Measurements from ENCODE around the gene PRKCA. TPM values are rescaled to one million over a fixed set of nuclear protein-coding genes. Genes with fewer than 3 reads are reported as not detected.

The PRKCA gene
- total RNA-seq, 1 donor from 2014 or later, result 2.2 TPM

- ATAC-seq (ENCODE audit: low read depth) (no peak), DNase-seq (no peak)
- Mint-ChIP-seq H3K36me3 (ENCODE audit: low read depth) (no peaks in the 10 kb centered on the region), H3K4me3 (no peak overlapping the region), H3K27me3 (peaks cover 2% of the 10 kb centered on the region), H3K27ac (no peak overlapping the region), H3K9me3 (no peaks in the 10 kb centered on the region), H3K4me1 (no peaks in the 10 kb centered on the region)
- intact Hi-C loops (cut with micrococcal nuclease), result no loop called here
- CTCF ChIA-PET, result no interaction called here
- POLR2A ChIA-PET, result no interaction called here
- TF ChIP-seq, protein P1, sequence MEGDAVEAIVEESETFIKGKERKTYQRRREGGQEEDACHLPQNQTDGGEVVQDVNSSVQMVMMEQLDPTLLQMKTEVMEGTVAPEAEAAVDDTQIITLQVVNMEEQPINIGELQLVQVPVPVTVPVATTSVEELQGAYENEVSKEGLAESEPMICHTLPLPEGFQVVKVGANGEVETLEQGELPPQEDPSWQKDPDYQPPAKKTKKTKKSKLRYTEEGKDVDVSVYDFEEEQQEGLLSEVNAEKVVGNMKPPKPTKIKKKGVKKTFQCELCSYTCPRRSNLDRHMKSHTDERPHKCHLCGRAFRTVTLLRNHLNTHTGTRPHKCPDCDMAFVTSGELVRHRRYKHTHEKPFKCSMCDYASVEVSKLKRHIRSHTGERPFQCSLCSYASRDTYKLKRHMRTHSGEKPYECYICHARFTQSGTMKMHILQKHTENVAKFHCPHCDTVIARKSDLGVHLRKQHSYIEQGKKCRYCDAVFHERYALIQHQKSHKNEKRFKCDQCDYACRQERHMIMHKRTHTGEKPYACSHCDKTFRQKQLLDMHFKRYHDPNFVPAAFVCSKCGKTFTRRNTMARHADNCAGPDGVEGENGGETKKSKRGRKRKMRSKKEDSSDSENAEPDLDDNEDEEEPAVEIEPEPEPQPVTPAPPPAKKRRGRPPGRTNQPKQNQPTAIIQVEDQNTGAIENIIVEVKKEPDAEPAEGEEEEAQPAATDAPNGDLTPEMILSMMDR (IDR thresholded peaks at IDR 0.05), result no peak
Measured at GRCh38 chr17:66629762-66630161, 327.3 kb downstream of the PRKCA start.

GRCh38 chr17:66630379-66630778 lies 328.0 kb downstream of the PRKCA start:
- CTCF ChIA-PET, result interaction anchor here (0.9 kb wide), 1 partner anchor 64 kb away, joined by 3 read pairs; no protein-coding TSS in a partner anchor

GRCh38 chr17:66630828-66631472 lies 328.5 kb downstream of the PRKCA start:
- no peaks in the 10 kb centered on the region for H3K4me1 Mint-ChIP-seq
- no peak overlapping the region for H3K4me3 Mint-ChIP-seq
- H3K27ac Mint-ChIP-seq, result no peak overlapping the region
- no peaks in the 10 kb centered on the region for H3K9me3 Mint-ChIP-seq
- TF ChIP-seq, protein P1 (IDR thresholded peaks at IDR 0.05), result no peak
- ChIA-PET POLR2A (no interaction called here), CTCF (interaction anchor here (0.9 kb wide), 1 partner anchor 64 kb away, joined by 3 read pairs; no protein-coding TSS in a partner anchor)
- peaks cover 2% of the 10 kb centered on the region for H3K27me3 Mint-ChIP-seq
- H3K36me3 Mint-ChIP-seq (ENCODE audit: low read depth), result no peaks in the 10 kb centered on the region
- intact Hi-C loops (cut with micrococcal nuclease), result no loop called here
- ATAC-seq (ENCODE audit: low read depth) (no peak), DNase-seq (no peak)

More at GRCh38 chr17:66630379-66630778, 328.0 kb downstream of the PRKCA start:
- peaks cover 2% of the 10 kb centered on the region for H3K27me3 Mint-ChIP-seq
- no peaks in the 10 kb centered on the region for H3K4me1 Mint-ChIP-seq
- intact Hi-C loops (cut with micrococcal nuclease), result no loop called here
- no peak overlapping the region for H3K27ac Mint-ChIP-seq
- H3K9me3 Mint-ChIP-seq, result no peaks in the 10 kb centered on the region
- no peak for DNase-seq
- TF ChIP-seq, protein P1 (IDR thresholded peaks at IDR 0.05), result no peak
- H3K36me3 Mint-ChIP-seq (ENCODE audit: low read depth), result no peaks in the 10 kb centered on the region
- POLR2A ChIA-PET, result no interaction called here
- ATAC-seq (ENCODE audit: low read depth), result no peak
- no peak overlapping the region for H3K4me3 Mint-ChIP-seq

DNA sequence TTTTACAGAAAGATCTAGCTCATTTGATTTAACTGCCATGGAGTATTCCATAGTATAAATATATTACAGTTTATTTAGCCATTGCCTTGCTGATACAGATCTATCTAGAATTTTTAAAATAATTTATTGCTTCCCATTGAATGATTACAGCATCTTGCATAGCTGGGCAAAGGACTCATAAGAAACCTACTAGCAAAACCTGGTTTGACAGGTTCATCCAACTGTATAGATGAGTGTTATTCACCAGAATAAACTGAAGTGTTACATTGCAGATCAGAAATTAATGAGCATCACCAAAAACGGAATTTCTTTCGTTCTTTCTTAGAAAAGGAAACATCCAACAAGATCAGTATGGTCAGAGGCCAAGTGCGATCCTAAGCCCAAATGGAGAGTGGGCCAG lies 330.3 kb downstream of the PRKCA start:
- H3K27ac Mint-ChIP-seq, result no peak overlapping the region
- ChIA-PET POLR2A (no interaction called here), CTCF (no interaction called here)
- TF ChIP-seq, protein P1 (IDR thresholded peaks at IDR 0.05), result no peak
- no peaks in the 10 kb centered on the region for H3K4me1 Mint-ChIP-seq
- H3K9me3 Mint-ChIP-seq, result no peaks in the 10 kb centered on the region
- DNase-seq (no peak), ATAC-seq (ENCODE audit: low read depth) (no peak)
- H3K36me3 Mint-ChIP-seq (ENCODE audit: low read depth), result no peaks in the 10 kb centered on the region
- intact Hi-C loops (cut with micrococcal nuclease), result no loop called here
- H3K27me3 Mint-ChIP-seq, result peaks cover 2% of the 10 kb centered on the region
- no peak overlapping the region for H3K4me3 Mint-ChIP-seq

DNA sequence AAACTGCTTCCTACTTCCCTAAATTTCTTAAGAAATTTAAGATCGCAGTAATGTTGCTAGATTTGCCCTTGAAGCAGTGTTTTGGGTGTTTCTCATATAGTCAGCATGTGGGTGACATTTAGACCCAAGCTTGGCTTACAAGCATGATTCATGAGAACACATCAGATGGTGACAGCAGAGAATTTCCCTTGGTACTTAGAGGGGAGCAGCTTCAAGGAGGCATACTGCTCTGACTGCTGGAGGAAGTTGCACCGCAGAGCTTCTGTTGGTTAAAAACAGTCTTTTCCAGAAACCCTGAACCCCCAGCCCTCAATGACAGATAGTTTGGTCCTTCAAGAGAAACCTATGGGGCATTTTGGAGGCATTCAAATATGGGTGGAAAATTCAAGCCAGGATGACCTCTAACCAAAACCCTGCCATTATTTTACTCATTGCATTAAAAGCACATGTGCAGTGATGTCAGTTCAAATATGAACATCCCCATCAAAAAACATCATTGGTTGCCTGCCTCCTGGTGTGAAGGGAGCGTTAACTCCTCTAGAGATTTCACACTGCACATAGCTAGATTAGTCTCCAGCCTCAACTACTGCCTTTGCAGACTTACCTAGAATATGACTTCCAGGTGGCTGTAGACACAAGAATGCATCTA lies 331.0 kb downstream of the PRKCA start:
- ATAC-seq (ENCODE audit: low read depth), result no peak
- H3K4me1 Mint-ChIP-seq, result no peaks in the 10 kb centered on the region
- TF ChIP-seq, protein P1 (IDR thresholded peaks at IDR 0.05), result no peak
- H3K9me3 Mint-ChIP-seq, result no peaks in the 10 kb centered on the region
- ChIA-PET CTCF (no interaction called here), POLR2A (no interaction called here)
- H3K27me3 Mint-ChIP-seq, result peaks cover 2% of the 10 kb centered on the region
- no peak overlapping the region for H3K27ac Mint-ChIP-seq
- no peak overlapping the region for H3K4me3 Mint-ChIP-seq
- no peak for DNase-seq
- intact Hi-C loops (cut with micrococcal nuclease), result no loop called here
- no peaks in the 10 kb centered on the region for H3K36me3 Mint-ChIP-seq (ENCODE audit: low read depth)
